ENCODE results near the gene GRK5. TPM values are rescaled to one million over a fixed set of nuclear protein-coding genes. Genes with fewer than 3 reads are reported as not detected.

GRK5 gene
- total RNA-seq, 1 experiment from 2014 or later: 1.2 TPM

GRCh38 chr10:119350502-119351097, 143.2 kb downstream of the GRK5 start:
- no CpG with 5 or more reads among the region's 8 CpGs for WGBS (ENCODE audit: extremely low coverage, insufficient read length, low lambda C conversion rate)
- Histone ChIP-seq H2AFZ (ENCODE audit: low read length) (no peak overlapping the region), H4K5ac (ENCODE audit: insufficient read length, low read depth, low read length) (no peak overlapping the region), H3K18ac (ENCODE audit: insufficient read length, low read depth, low read length) (no peak overlapping the region), H3K23me2 (ENCODE audit: insufficient read length, low read depth, low read length, poor library complexity, severe bottlenecking) (no peaks in the 10 kb centered on the region), H3K27ac (ENCODE audit: insufficient read length, low read depth, low read length) (no peak overlapping the region), H3K79me2 (ENCODE audit: insufficient read depth, low read length) (no peaks in the 10 kb centered on the region), H3K56ac (ENCODE audit: insufficient read length, low read depth, low read length) (no peak overlapping the region), H3K9ac (ENCODE audit: extremely low read depth, insufficient read length, low read length) (no peak overlapping the region), H3K9me3 (ENCODE audit: control insufficient read depth, low read depth, low read length) (no peaks in the 10 kb centered on the region), H2BK20ac (ENCODE audit: low read depth, low read length, poor library complexity, severe bottlenecking) (no peak overlapping the region), H3T11ph (ENCODE audit: low read length) (no peak overlapping the region), H4K91ac (ENCODE audit: insufficient read length, low read depth, low read length) (no peak overlapping the region), H3K14ac (ENCODE audit: insufficient read depth, low read length) (no peak overlapping the region), H3K79me1 (ENCODE audit: insufficient read depth, low read depth, low read length, poor library complexity, severe bottlenecking) (no peaks in the 10 kb centered on the region), H4K8ac (replicated peaks; ENCODE audit: insufficient read length, low read depth, low read length) (no peak overlapping the region), H2AK5ac (ENCODE audit: insufficient read length, low read length) (no peak overlapping the region), H3K4me1 (ENCODE audit: insufficient read depth, low read length) (no peaks in the 10 kb centered on the region), H3K4ac (ENCODE audit: low read depth, low read length) (no peak overlapping the region), H2BK120ac (ENCODE audit: low read depth, low read length, poor library complexity, severe bottlenecking) (no peak overlapping the region), H3K27me3 (ENCODE audit: insufficient read depth, low read length) (no peaks in the 10 kb centered on the region), H3K4me2 (ENCODE audit: insufficient read depth, insufficient read length, low read length) (no peak overlapping the region), H4K20me1 (ENCODE audit: control insufficient read depth, insufficient read depth, insufficient read length) (no peaks in the 10 kb centered on the region), H3K23ac (ENCODE audit: insufficient read length, low read depth, low read length) (no peak overlapping the region), H2BK15ac (ENCODE audit: low read depth, low read length) (no peak overlapping the region), H2BK12ac (ENCODE audit: insufficient read length, low read depth, low read length) (no peak overlapping the region), H2BK5ac (ENCODE audit: insufficient read length, low read length) (no peak overlapping the region)
- no peaks in the 10 kb centered on the region; the same call in 1 of the 2 replicates for H3K27me3 Mint-ChIP-seq (ENCODE audit: low read depth)
- H3K9me3 Mint-ChIP-seq: peaks cover 6 to 11% of the 10 kb centered on the region in 2 experiments
- H3K4me1 Mint-ChIP-seq: peaks cover 4 to 8% of the 10 kb centered on the region in 2 experiments; a peak in 2 of 4 replicates
- no peak overlapping the region for H3K27ac Mint-ChIP-seq
- no peak overlapping the region for H3K4me3 Mint-ChIP-seq
- TF ChIP-seq CTCF (conservative IDR thresholded peaks at IDR 0.05): no peak
- DNase-seq: no peak
- H3K36me3 Mint-ChIP-seq (ENCODE audit: insufficient read depth in 1 of 3, low read depth in 3 of 3): peaks cover 0 to 1% (median 0%) of the 10 kb centered on the region in 3 experiments; a peak in 1 of 7 replicates

Measured in H9 (cell line).